Nephron (organoid): ENCODE measurements around the gene CISH.

Source experiments
- H3K27ac Mint-ChIP-seq, 3 experiments: 2 replicates each; pipeline ENCODE4 v1.8.0; 2020; ENCODE audit warnings: mixed read lengths in 3 of 3, mild to moderate bottlenecking in 2 of 3, moderate library complexity in 1 of 3
- H3K27me3 Mint-ChIP-seq: 2 replicates; pipeline ENCODE4 v1.8.0; 2021; ENCODE audit warnings: low read depth, mild to moderate bottlenecking, moderate library complexity, mixed read lengths
- H3K36me3 Mint-ChIP-seq: 2 replicates; pipeline ENCODE4 v1.8.0; 2020; ENCODE audit warnings: low read depth, mixed read lengths
- H3K4me1 Mint-ChIP-seq: 2 replicates; pipeline ENCODE4 v1.8.0; 2020; ENCODE audit warnings: mixed read lengths
- H3K4me3 Mint-ChIP-seq, 3 experiments: 2 replicates each; pipeline ENCODE4 v1.8.0; 2020; ENCODE audit warnings: mild to moderate bottlenecking in 3 of 3, mixed read lengths in 3 of 3, moderate library complexity in 2 of 3
- H3K9me3 Mint-ChIP-seq: 2 replicates; pipeline ENCODE4 v1.8.0; 2020; ENCODE audit warnings: mixed read lengths
- TF ChIP-seq, protein P1 (sequence below), 3 experiments: fragments of 200-600 bp; sonication (generic); IDR thresholded peaks; one replicate each; pipeline ENCODE4 v1.5.0; 2021; ENCODE audit warnings: antibody characterized with exemption in 3 of 3; ENCODE audit not compliant: unreplicated experiment in 3 of 3

Gene CISH

DNA sequence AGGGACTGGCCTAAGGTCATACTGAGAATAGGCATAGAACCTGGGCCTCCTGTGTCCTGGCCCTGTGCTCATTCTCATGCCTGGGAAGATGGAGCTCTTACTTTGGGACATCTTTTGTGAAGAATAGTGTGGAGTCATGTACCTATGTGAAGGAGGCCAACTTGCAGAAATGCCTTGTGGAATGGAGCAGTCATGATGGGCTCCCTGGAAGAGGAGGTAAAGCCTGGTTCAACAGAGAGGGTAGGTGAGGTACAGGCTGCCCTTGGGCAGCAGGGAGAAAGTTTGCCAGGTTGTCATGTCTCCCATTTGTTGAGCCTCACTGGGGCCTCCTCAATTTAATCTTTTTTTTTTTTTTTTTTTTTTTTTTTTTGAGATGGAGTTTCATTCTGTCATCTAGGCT lies 23.5 kb upstream of the CISH start:
- Mint-ChIP-seq H3K4me1 (peaks cover 42% of the 10 kb centered on the region), H3K36me3 (no peaks in the 10 kb centered on the region), H3K27ac (no peak overlapping the region), H3K9me3 (no peaks in the 10 kb centered on the region), H3K4me3 (no peak overlapping the region), H3K27me3 (peaks cover 13% of the 10 kb centered on the region)
- TF ChIP-seq, protein P1, sequence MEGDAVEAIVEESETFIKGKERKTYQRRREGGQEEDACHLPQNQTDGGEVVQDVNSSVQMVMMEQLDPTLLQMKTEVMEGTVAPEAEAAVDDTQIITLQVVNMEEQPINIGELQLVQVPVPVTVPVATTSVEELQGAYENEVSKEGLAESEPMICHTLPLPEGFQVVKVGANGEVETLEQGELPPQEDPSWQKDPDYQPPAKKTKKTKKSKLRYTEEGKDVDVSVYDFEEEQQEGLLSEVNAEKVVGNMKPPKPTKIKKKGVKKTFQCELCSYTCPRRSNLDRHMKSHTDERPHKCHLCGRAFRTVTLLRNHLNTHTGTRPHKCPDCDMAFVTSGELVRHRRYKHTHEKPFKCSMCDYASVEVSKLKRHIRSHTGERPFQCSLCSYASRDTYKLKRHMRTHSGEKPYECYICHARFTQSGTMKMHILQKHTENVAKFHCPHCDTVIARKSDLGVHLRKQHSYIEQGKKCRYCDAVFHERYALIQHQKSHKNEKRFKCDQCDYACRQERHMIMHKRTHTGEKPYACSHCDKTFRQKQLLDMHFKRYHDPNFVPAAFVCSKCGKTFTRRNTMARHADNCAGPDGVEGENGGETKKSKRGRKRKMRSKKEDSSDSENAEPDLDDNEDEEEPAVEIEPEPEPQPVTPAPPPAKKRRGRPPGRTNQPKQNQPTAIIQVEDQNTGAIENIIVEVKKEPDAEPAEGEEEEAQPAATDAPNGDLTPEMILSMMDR (IDR thresholded peaks at IDR 0.05; ENCODE audit: unreplicated experiment in 3 of 3), result no peak

DNA sequence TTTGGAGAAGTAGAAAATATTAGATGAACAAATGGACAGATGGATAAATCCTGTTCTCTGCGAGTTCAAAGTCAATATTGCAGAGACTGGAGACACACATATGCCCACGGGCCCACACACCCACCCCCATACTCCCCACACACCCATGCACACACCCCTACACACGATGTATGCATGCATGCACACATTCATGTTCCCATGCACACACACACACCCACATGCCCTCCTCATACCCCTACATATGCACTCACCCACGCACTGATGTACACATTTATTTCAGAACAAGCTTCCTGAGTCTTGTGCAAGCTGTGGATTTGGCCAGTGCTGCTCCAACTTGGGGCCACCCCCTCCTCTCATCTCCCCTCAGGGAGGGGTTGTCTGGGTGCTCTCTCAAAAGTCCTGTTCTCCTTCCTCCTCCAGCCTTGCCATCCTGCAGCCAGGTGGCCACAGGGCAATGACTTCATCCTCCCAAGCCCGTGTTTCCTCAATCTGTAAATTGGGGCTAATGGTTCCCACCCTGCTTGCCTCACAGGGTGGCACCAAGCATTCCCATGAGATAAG lies 21.7 kb upstream of the CISH start:
- H3K36me3 Mint-ChIP-seq, result no peaks in the 10 kb centered on the region
- H3K27me3 Mint-ChIP-seq, result peaks cover 13% of the 10 kb centered on the region
- TF ChIP-seq, protein P1 (IDR thresholded peaks at IDR 0.05; ENCODE audit: unreplicated experiment in 3 of 3), result no peak

DNA sequence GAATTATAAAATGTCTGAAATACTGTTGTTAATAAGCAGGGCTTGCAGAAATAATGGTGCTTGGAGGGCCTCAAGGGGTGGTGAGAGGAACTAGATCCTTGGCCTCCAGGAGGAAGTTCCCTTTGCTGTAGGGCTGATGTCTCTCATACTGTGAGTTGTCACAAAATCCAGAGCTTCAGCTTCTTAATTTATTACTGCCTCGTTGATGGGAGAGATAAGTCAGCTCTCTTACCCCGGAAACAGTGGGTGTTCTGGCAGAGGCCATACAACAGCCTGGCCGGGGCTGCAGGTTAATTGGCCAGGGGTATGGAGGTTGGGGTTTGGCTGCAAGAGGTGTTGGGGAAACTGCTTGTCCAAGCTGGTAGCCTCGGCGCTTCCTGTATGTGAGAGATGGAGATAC lies 20.9 kb upstream of the CISH start:
- no peaks in the 10 kb centered on the region for H3K36me3 Mint-ChIP-seq
- H3K4me1 Mint-ChIP-seq, result peaks cover 37% of the 10 kb centered on the region
- TF ChIP-seq, protein P1 (IDR thresholded peaks at IDR 0.05; ENCODE audit: unreplicated experiment in 3 of 3), result no peak
- peak overlapping the region; percentile 70 to 91 (median 82) for H3K27ac Mint-ChIP-seq
- peak overlapping the region in 1 of 3 experiments; percentile 7 for H3K4me3 Mint-ChIP-seq
- H3K9me3 Mint-ChIP-seq, result no peaks in the 10 kb centered on the region
- peaks cover 13% of the 10 kb centered on the region for H3K27me3 Mint-ChIP-seq

More for the DNA sequence above, 21.7 kb upstream of the CISH start:
- H3K9me3 Mint-ChIP-seq, result no peaks in the 10 kb centered on the region
- peaks cover 42% of the 10 kb centered on the region for H3K4me1 Mint-ChIP-seq
- H3K4me3 Mint-ChIP-seq, result no peak overlapping the region
- peak overlapping the region; percentile 70 to 91 (median 82) for H3K27ac Mint-ChIP-seq

DNA sequence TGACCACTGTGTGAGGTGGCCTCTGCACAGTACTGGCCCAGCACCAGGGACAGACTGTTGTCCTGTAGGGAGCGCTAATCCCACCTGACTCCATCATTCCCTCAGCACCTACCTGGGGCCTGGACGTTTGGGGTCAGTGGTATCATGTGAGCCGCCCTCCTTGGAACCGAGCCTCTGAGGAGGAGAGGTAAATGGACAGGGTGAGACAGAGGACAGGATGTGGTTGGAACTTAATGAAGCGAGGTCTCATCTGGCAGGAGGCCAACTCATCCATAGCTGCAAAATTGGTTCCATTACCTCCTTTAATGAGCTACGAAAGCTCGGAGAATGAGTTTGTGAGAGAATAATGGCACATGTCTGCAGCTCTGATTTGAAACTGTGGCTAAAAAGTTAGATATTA lies 19.3 kb upstream of the CISH start:
- TF ChIP-seq, protein P1 (IDR thresholded peaks at IDR 0.05; ENCODE audit: unreplicated experiment in 3 of 3), result no peak
- H3K9me3 Mint-ChIP-seq, result no peaks in the 10 kb centered on the region
- no peaks in the 10 kb centered on the region for H3K36me3 Mint-ChIP-seq
- no peak overlapping the region for H3K4me3 Mint-ChIP-seq
- H3K27ac Mint-ChIP-seq, result peak overlapping the region in 1 of 3 experiments; percentile 58
- peaks cover 13% of the 10 kb centered on the region for H3K27me3 Mint-ChIP-seq
- peaks cover 29% of the 10 kb centered on the region for H3K4me1 Mint-ChIP-seq

DNA sequence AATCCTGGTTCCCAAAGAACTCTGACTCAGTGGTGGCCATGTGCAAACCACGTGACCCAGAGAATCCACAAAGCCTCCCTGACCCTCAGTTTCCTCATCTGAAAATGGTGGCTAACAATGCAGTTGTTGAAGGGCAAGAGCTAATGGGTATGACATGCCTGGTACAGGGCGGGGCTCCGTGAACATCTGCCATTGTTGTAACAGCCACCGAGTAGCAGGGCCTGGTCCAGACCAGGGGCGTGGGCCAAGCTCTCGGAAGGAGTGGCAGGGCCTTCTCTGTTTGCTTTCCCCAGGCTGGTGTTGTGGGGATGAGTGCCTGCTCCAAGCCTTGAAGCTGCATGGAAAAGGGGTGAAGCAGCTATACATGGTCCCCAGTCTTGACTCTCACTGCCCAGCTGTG lies 18.8 kb upstream of the CISH start:
- Mint-ChIP-seq H3K4me3 (no peak overlapping the region), H3K36me3 (no peaks in the 10 kb centered on the region), H3K27me3 (peaks cover 13% of the 10 kb centered on the region), H3K4me1 (peaks cover 29% of the 10 kb centered on the region), H3K27ac (no peak overlapping the region), H3K9me3 (no peaks in the 10 kb centered on the region)
- TF ChIP-seq, protein P1 (IDR thresholded peaks at IDR 0.05; ENCODE audit: unreplicated experiment in 3 of 3), result no peak

DNA sequence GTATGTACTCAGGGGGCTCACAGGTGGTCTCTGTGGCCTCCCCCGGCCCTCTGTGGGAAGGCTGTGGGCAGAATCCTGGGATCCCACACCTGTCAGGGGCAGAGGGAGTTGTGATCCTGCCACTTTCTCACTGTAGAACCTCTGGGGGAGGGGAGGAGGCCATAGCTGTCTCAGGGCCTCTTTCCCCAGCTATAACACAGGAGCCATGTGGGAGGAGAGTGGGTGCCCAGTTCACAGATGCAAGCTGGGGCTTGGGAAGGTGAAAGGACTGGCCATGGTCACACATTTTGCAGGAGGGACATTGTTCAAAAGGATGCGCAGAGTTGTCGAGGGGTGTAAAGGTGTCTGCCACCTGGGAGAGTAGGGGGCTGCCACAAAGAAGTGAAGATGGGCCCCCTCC lies 17.0 kb upstream of the CISH start:
- Mint-ChIP-seq H3K9me3 (no peaks in the 10 kb centered on the region), H3K4me1 (peaks cover 29% of the 10 kb centered on the region), H3K36me3 (peaks cover 4% of the 10 kb centered on the region), H3K27ac (no peak overlapping the region), H3K4me3 (no peak overlapping the region), H3K27me3 (peaks cover 13% of the 10 kb centered on the region)
- TF ChIP-seq, protein P1 (IDR thresholded peaks at IDR 0.05; ENCODE audit: unreplicated experiment in 3 of 3), result no peak
